HL-60/S4 treated with retinoic acid at 250 ng/mL for 4 days and 3 days (cell line): ENCODE data around the gene IGFBP7.

Source experiments
- in situ Hi-C: fragments of 300-500 bp; cut with MboI; formaldehyde crosslinking; loops from 2 replicates; pipeline ENCODE4 v1.7.0; 2022; ENCODE audit warnings: low sequenced_read_pairs

The IGFBP7 gene, protein sequence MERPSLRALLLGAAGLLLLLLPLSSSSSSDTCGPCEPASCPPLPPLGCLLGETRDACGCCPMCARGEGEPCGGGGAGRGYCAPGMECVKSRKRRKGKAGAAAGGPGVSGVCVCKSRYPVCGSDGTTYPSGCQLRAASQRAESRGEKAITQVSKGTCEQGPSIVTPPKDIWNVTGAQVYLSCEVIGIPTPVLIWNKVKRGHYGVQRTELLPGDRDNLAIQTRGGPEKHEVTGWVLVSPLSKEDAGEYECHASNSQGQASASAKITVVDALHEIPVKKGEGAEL

DNA sequence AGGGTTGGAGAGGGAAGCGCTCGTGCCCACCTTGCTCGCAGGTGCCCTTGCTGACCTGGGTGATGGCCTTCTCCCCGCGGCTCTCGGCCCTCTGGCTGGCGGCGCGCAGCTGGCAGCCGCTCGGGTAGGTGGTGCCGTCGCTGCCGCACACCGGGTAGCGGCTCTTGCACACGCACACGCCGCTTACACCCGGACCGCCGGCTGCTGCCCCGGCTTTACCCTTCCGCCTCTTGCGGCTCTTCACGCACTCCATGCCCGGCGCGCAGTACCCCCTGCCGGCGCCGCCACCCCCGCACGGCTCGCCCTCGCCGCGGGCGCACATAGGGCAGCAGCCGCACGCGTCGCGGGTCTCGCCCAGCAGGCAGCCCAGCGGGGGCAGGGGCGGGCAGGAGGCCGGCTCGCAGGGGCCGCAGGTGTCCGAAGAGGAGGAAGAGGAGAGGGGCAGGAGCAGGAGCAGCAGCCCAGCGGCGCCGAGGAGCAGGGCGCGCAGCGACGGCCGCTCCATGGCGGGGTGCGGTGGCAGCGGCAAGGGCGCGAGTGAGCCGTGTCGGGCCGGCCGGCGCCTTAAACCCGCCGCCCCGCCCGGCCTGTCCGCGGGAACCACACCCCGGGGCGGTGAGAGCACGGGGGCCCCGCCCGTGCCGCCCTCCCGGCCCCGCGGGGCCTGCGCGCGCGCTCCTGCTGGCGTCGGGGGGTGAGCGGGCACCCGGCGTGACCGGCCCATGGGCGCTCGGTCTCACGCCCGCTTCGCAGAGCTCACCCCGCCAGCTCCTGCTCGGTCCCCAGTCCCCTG lies at the start of gene IGFBP7:
Gene IGFBP7, minus strand, starts transcription at position 539 of the 793 bp plus-strand sequence. Its CDS starts 34 bp downstream, at position 505.
- in situ Hi-C loops, result no loop called here

DNA sequence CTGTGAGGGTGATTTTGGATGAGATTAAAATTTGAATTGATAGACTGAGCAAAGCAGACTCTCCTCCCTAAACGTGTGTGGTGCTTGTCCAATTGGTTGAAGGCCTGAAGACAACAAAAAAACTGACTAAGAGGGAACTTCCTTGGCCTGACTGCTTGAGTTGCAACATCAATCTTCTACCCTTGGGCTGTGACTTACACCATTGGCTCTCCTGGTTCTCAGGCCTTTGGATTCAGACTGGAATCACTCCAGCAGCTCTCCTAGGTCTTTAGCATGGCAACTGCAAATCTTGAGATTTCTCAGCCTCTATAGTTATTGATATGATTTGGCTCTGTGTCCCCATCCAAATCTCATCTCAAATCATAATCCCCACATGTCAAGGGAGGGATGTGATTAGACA lies 49.7 kb upstream of the IGFBP7 start:
- in situ Hi-C loops, result no loop called here

DNA sequence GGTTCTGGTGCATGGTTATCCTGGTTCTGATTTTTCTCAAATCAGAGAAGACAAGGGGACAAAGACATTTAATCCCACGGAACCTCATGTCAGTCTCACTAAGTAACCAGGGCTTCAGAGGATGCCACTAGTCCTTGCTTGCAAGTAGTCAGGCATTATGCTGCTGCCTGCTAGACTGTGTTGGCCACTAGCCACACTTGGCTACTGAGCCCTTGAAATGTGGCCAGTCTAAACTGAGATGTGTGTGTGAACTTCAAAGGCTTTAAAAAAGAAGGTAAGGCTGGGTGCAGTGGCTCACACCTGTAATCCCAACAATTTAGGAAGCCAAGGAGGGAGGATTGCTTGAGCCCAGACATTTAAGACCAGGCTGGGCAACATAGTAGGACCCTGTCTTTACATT lies 48.6 kb upstream of the IGFBP7 start:
- in situ Hi-C loops, result no loop called here

- in situ Hi-C loops, result no loop called here
These were observed 48.0 kb upstream of the IGFBP7 start for GRCh38 chr4:57158221-57158620.

DNA sequence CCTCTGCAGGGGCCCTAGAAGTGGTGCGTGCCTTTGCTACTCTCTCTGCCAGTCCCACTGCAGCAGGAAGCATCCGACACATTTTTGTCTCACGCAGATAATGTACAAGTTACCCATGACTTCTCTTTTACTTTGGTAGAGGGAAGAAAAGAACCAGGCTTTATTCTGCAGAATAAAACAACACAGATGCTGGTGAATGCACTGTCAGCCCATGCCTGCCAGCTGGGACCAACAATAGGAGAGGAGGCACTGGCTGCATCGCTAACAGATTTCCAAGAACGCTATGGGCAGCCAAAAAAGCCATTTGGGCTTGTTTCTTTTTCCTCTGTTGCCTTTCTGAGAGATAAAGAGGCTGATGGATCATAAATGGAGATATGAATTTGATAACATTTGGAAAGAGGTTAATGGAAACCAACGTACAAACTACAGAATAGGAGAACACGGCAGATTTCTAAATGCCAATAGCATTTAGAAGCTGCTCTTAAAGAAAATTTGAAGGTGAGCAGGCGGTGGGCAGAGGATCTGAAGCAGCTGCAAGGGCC lies 47.5 kb upstream of the IGFBP7 start:
- in situ Hi-C loops, result no loop called here

- in situ Hi-C loops, result no loop called here
These were observed 46.2 kb upstream of the IGFBP7 start for GRCh38 chr4:57156242-57156990.

GRCh38 chr4:57154926-57155325 lies 44.7 kb upstream of the IGFBP7 start:
- in situ Hi-C loops, result no loop called here

GRCh38 chr4:57154191-57154590 lies 44.0 kb upstream of the IGFBP7 start:
- in situ Hi-C loops, result no loop called here

- in situ Hi-C loops, result no loop called here
These were observed 43.0 kb upstream of the IGFBP7 start for GRCh38 chr4:57153207-57153606.

GRCh38 chr4:57151481-57151880 lies 41.3 kb upstream of the IGFBP7 start:
- in situ Hi-C loops, result no loop called here

- in situ Hi-C loops, result no loop called here
These were observed 39.6 kb upstream of the IGFBP7 start for GRCh38 chr4:57149833-57150232.

DNA sequence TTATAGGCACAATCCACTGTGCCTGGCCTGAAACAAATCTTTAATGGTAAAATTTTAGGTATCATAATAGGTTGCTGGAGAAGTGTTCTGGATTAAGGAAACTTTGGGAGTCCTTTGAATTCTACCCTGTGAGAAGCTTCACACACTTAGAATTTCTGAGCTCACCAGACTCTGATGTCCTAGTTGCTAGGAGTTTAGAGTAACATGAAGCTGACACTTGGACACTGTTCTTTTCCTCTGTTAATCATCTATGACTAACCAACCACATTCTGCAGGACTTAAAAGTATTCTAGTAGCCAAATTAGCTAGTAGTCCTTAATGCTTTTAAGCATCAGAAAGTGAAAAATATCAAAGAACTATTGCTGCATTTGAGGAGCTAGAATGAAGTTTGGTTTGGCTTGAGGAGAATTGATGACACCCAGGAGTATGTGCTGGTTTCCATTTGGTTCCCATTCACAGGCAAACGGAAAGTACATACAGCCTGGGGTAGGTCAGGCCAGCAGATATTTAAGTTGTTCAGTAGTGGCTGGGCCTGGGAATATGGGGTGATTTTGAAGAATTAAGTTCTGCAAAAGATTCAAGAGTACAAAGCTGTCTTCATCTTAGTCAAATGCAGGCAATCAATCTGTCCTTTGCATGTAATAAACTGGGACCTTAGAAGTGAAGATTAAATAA lies 38.8 kb upstream of the IGFBP7 start:
- in situ Hi-C loops, result no loop called here

GRCh38 chr4:57148177-57148576 lies 38.0 kb upstream of the IGFBP7 start:
- in situ Hi-C loops, result no loop called here

DNA sequence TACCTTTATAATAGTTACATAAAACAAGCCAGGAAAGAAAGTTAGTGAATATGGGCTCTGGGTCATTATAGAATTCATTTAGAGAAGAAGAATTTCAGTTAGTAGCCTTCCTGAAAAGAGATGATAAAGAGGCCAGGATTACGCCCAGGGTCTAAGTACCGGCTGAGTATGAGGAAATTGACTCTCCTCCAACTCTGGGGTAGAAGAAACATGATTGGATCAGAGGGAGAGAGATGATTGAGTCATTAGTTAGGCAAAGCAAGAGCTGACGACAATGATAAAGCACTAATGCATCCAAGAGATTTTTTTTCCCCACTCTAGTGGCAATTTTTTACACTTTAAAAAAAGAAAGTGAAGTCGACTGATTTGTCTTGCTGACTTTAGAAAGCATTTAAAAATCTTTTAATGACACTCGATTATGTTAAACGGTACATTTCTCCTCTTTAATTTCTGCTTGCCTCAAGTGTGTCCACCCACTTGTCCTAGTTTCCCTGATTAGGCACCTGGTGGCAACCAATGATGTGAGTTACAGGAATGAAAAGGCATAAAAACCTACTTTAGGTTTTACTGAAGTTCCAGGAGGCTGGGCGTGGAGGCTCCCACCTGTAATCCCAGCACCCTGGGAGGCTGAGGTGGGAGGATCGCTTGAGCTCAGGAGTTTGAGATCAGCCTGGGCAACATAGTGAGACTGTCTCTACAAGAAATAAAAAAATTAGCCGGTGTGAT lies 37.3 kb upstream of the IGFBP7 start:
- in situ Hi-C loops, result no loop called here

GRCh38 chr4:57146444-57146843 lies 36.3 kb upstream of the IGFBP7 start:
- in situ Hi-C loops, result no loop called here

DNA sequence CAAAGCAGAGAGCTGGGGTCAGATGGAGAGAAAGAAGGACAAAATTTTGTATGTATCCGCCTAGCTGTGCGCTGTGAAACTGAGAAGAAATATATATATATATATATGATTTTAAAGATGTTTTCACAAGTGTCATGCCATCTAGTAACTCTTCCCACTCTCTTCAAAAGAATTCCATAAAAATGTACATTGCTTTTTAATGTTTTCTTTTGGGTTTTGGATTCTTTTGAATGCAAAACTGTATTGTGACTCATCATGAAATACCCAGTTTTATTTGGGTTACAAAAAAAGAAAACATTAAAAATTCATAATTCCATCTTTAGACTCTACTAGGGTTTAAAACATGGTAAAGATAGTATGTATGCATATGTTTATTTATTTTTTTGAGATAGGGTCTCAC lies 34.3 kb upstream of the IGFBP7 start:
- in situ Hi-C loops, result no loop called here

DNA sequence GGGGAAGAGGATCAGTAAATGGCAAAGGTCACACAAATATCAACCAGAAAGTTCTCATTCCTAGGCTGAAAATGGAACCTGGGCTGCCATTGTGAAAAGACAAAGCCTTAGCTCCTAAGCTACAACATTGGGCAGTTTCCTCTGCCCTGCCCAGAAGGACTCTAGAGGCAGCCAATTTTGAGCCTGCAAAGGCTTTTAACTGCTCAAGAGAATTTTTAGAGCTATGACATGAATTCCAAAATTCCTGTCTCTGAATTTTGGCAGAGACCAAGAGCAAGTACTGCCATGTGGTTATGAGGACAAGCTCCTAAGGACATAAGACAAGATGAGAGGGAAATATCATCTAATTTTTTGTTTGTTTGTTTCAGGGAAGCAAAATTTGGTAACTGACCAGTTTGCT lies 29.6 kb upstream of the IGFBP7 start:
- in situ Hi-C loops, result no loop called here

- in situ Hi-C loops, result no loop called here
These were observed 27.1 kb upstream of the IGFBP7 start for GRCh38 chr4:57137261-57137660.

DNA sequence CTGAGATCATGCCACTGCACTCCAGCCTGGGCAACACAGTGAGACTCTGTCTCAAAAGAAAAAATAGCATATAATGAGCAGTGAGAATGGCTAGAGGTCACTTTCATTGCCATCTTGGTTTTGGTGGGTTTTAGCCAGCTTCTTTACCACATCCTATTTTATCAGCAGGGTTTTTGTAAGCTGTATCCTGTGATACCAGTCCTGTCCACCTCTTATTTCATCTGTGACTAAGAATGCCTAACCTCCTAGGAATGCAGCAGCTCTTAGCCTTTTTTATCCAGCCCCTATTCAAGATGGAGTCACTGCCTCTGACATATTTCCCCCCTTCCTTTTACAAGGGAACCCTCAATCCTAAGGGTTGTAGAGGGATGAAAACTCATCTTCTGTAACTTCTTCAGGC lies 26.1 kb upstream of the IGFBP7 start:
- in situ Hi-C loops, result no loop called here

- in situ Hi-C loops, result no loop called here
These were observed 22.6 kb upstream of the IGFBP7 start for GRCh38 chr4:57132743-57133137.
